ENCODE measurements around the gene ASPN.

GRCh38 chr9:92422611-92423338, 59.5 kb downstream of the ASPN start:
- TF ChIP-seq EZH2phosphoT487 (IDR thresholded peaks at IDR 0.05; ENCODE audit: insufficient read depth, low read depth) (no peak), EZH2 (IDR thresholded peaks at IDR 0.05; ENCODE audit: insufficient read depth, poor library complexity, severe bottlenecking) (no peak)

All from GM23248 (cell line).